HG03103 (cell line): Measurements from ENCODE around the gene RIMS3.

Experiments used
- ATAC-seq: cut with Tn5 transposase; IDR thresholded peaks from one replicate; pipeline ENCODE4 v1.9.1; 2021; ENCODE audit warnings: low read depth; ENCODE audit not compliant: unreplicated experiment

The RIMS3 gene

GRCh38 chr1:40657046-40657445, 8.4 kb downstream of the RIMS3 start:
- no peak for ATAC-seq

DNA sequence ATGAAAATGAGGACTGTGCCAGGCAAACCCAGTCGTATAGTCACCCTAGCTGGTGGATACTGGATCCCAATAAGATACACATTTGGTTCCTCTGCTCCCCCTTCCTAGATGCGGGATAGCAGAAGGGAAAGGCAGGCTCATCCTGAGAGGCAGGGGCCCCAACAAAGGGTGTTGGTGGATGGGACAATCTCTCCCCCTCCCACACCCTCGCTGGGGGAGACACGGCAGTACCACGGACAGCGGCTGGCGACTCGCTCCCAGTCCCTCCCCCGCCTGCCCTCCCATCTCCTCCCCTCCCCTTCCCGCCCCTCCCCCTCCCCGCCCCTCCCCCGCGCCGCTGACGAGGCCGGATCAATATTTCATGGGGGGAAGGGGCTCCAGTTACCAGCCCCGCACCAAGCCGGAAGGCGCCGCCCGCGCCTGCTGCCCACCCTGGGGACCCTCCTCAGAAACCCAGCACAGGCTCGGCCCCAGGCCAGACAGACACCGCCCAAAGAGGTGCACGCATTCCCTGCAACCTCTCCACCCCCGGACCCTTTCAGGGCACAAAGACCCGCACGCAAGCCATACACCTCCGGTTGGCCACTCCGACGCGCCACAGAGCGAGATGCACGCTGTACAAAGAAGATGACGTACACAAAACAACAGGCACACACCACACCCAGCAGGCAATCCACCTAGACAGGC, 11.5 kb downstream of the RIMS3 start:
- no peak for ATAC-seq

DNA sequence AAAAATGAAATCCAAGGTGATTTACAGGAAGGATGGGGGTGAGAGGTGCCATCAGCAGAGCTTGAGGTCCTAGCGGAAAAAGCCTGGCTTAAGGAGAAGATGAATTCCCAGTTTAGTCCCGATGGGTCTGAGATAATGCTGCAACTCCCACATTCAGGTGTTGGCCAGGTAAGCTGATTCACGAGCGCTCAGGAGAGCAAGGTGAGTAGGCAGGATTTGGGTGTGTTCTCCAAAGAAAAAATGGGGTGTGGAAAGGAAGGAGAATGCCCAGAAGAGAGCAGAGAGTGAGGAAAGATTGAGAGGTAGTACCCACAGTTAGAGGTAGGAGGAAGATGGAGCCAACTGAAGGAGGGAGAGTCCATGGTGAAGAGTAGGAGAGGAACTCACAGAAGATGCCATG, 12.5 kb downstream of the RIMS3 start:
- no peak for ATAC-seq

- no peak for ATAC-seq
Measured at GRCh38 chr1:40652468-40652867, 13.0 kb downstream of the RIMS3 start.

- no peak for ATAC-seq
Measured at GRCh38 chr1:40651138-40651857, 14.2 kb downstream of the RIMS3 start.

DNA sequence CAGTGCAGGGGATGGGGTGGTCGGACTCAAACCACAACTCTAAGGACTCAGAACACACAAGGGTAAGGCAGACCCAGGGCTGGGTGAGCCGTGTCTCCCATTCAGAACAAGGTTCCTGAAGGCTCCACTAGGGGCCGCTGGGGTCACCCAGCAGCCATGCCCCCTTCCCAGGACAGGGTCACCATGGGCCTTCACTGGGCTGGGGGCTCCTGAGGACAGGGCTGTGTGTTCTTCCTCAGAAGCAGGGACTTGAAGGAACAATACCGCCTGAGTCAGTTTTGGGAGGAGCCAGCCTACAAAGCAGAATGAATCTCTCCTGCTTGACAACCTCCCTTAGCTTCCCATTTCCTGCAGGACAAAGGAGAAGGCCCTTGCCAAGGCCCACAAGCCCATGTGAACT, 15.4 kb downstream of the RIMS3 start:
- ATAC-seq, result no peak

DNA sequence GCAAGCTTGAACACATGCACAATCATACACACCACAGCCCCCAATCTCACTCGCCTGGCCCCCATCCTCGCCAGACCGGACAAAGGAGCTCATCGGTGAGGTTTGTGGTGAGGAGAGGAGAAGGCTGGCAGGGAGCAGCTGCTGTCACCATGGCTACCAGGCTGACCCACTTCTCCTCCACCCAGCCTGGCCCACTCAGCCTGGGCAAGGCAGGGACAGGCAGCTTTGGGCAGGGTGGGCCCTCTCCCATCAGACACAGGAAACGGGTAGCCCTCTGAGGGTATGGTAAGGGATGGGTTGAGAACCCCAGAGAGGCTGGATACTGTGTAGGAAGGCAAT, 15.9 kb downstream of the RIMS3 start:
- ATAC-seq, result no peak

GRCh38 chr1:40648928-40649591, 16.4 kb downstream of the RIMS3 start:
- ATAC-seq, result no peak

DNA sequence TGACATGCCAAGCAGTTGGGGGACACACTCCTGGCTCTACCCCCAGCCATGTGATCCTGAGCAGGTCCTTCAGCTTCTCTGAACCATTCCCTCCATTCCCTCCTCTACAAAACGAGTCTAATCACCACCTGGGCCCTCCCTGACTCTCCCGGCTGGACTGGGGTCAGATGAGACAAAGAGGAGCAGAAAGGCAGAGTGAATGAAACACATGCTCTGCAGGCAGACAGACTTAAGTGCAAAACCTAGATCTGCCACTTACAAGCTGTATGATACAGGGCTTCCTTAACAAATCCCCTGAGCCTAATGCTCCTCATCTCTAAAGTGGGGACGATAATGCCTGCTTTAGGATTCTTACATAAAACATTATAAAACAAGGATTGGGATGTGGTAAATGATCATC, 17.3 kb downstream of the RIMS3 start:
- ATAC-seq, result no peak

DNA sequence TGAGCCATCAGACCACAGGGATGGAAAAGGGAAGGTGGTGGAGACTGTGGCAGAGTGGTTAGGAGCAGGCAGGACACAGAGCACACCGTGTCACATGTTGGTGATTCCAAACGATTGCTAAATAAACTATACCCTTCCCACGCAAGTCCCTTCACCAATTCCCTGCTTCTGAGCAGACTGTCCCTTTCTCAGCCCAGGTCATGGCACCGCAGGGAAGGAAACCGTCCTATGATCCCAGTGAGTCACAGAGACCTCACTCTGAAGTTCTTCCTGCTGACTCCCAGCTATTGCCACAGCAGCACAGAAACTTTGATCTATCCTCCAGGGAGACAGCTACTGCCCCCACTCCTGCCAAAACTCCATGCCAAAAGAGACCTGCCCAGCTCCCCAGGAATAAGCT, 19.2 kb downstream of the RIMS3 start:
- ATAC-seq, result no peak

DNA sequence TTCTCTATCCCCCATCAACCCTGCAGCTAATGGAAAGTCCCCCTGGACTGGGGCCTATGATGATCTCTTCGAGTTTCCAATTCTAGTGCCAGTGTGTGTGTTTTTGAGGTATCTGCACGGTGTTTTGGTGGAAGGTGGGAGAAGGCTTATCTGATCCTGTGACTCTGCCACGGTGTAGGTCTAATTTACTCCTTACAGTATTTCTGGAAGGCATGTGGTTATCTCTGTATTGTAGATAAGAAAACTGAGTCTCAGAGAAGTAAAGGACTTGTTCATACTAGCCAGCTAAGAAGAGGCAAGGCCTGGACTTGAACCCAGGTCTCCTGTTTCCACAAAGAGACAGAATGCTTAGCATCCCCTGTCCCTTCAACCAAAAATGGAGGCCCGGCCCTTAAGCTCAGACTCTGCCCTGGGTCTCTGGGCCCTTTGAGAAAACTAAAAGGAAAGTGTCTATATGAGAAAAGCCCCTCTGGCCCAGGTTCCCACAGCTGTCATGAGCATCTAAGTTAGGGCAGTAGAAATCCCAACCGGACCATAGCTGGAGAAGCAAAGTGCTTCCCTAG, 20.3 kb downstream of the RIMS3 start:
- ATAC-seq, result no peak

DNA sequence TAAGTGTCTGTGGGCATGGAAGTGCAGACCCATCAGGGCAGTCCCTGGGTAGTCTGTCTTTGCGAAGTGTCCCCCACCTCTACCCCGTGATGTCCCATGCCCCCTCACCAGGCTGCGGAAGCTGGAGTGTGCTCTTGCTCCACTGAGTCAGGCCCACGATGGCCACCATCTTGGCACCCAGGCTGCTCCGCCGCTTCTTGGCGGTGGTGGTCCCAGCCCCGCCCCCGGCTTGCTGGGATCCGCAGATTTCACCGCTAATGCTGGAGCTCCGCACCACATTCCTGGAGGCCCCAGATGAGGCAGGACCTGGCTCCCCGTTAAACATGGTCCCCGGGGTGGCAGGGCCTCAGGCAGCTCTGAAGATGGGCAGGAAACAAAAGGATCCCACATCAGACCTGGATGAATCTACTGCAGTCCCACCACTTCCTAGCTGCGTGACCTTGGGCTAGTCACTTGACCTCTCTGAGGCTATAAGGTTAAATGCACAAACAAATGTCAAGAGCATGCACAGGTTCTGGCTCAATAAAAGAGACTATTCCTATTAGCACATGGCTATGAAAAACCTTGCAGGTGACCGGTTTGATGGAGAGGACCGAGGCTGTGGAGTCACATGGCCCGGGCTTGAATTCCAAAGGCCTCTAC, 23.8 kb downstream of the RIMS3 start:
- ATAC-seq, result no peak

DNA sequence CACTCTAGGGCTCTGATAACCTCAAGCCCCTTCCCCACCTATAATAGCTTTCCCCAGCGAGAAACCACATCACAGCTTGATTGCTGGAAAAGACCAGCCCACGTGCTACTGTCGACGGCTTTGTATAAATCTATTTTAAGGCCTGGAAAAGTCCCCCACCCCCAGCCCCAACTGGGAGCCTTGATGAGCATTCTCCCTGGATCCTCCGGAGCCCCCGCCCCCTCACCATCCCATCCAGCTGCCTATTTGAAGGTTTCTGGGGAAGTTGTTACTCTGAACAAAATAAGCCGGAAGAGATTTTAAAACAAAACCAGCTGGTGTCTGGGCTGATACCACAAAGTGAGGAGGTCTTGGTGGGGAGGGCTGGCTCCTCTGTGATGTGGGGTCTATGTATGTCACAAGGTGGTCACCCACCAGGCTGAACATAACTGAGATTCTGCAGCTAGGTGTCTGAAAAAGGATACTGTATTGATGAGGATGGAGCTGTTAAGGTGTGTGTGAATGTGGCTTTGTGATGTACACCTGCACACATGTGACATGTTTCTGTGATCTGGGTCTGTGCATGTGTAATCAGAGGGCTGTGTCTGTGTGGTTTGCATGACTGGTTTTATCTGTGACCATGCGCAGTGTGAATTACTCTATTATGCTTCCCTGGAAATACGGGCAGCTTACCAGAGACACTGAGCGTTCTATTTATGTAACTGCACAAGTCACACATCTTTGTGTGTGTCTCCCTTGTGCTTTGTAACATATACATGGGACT, 25.0 kb downstream of the RIMS3 start:
- no peak for ATAC-seq

GRCh38 chr1:40638097-40639036, 27.1 kb downstream of the RIMS3 start:
- ATAC-seq, result no peak

DNA sequence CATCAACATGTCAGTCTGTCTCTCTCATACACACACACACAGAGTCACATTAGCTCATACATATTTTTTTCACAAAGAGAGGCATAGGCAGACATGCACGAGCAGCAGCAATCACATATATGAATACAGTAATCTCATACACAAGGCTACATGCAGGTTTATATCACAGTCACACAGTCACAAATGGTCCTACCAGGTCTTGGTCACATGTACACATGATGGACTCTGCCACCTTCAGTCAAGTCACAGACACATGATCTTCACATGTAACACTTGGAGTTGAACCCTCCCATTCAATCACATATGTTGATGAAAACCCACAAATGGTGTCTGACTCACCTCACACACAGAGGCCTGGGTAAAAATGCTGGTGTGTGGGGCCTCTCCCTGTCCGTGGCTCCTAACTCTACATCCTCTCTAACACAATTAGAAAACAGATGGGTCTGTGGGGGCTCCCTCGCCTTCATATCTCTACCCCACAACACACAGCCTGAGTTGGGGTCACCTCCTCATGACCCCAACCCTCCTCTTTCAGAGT, 27.9 kb downstream of the RIMS3 start:
- ATAC-seq, result no peak

GRCh38 chr1:40636777-40637176, 28.7 kb downstream of the RIMS3 start:
- ATAC-seq, result no peak

DNA sequence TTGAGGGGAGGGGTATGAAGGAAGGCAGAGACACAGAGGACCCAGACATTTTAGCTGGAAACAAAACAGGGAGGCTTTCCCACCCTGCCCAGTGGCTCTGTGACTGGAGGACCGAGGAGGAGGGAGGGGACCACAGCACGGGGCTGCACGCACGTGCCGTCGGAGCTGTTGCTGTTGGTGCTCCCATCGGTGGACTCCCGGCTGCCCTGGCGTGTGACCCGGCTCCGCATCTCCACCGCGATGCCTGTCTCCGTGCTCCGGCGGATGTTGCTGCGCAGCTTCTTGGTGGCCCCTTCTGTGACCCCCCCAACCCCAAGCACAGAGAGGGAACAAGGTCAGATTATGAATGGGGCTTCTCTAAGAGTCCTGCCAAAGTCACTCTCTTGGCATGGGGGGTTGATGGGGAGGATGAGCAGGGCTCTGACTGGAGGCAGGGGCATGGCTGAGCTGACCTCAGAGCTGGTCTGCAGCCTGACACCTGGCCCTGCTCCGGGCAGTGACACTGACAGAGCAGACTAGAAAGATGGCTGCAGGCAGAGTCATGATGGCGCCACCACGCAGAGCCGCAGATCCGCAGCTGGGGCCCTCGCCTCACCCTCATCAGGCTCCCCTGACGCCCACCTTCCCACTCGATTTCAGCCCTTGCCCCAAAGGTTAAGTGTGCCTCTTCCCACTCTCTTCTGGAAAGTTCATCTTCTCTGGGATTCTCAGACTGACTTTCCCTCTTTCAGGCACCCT, 29.6 kb downstream of the RIMS3 start:
- no peak for ATAC-seq

DNA sequence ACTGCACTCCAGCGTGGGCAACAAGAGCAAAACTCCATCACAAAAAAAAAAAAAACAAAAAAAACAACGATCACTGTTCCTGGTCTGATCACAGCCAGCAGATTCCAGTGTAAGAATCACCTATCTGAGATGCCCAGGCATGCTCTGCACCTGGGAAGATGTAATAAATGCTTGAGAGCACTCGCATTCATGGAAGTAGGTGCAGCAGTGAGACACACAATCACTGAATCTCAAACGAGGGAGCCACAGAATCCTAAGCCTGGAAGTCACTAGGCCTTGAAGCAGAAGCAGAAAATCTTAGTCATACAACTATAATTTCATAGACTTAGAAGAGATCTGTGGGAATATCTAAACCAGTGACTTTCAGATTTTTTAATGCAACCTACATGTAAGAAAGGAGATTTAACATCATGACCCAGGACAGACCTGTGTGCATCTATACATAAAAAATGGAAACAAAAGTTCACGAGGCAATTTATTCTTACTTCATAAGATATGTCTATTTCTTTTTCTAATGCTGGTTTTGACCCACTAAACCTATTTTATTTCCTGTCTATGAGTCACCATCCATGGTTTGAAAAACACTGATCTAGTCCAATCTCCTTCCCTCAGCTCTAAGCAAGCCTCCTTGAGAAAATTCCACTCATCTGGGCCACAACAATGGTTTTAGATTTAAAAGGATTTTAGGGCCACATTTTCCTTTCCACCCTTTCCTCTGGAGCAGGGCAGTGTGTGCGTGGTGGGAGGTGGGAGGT, 30.4 kb downstream of the RIMS3 start:
- no peak for ATAC-seq
